ENCODE data around the gene ARHGEF1.

Gene ARHGEF1

DNA sequence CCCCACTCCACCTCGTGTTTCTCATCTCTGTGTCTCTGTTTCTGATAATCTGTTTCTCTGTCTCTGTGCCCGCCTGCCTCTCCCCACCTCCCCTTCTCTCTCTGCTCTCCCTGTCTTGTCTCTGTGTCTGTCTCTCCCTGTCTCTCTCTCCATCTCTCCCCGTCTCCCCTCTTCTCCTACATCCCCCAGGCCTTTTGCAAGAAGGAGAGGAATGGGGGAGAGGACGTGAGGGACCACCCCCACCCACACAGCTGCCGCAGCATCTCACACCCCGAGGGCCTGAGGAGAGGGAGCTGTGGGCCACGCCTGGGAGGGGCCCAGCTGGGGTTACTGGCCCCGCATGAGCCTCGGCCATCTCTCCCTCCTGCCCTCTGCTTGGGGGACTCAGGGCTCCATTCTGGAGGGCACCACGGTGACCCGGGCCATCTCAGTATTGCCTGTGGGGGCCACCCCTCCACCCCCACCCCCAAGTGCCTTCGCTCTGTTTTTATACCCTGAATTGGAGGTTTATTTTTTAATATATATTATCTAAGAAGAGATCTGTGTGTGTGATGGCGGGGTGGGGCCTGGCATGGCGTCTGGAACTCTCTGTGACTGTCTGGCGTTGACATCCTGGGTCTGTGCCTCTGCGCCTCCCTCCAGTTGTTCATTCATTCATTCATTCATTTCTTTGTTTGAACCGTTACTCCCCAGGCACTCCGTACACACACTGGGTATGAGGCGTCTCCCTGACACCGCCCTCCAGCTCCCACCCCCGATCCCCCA, 24.1 kb downstream of the ARHGEF1 start:
- TF ChIP-seq ZFX (IDR thresholded peaks at IDR 0.05; ENCODE audit: borderline replicate concordance) (no peak), CTCF (IDR thresholded peaks at IDR 0.05) (no peak)

GRCh38 chr19:41907994-41908615, 25.1 kb downstream of the ARHGEF1 start:
- no peak overlapping the region for H3K27ac ChIP-seq
- TF ChIP-seq CTCF (IDR thresholded peaks at IDR 0.05) (no peak), ZFX (IDR thresholded peaks at IDR 0.05; ENCODE audit: borderline replicate concordance) (no peak)

More for the DNA sequence above, 24.1 kb downstream of the ARHGEF1 start:
- peak overlapping the region; percentile 78 for H3K27ac ChIP-seq

DNA sequence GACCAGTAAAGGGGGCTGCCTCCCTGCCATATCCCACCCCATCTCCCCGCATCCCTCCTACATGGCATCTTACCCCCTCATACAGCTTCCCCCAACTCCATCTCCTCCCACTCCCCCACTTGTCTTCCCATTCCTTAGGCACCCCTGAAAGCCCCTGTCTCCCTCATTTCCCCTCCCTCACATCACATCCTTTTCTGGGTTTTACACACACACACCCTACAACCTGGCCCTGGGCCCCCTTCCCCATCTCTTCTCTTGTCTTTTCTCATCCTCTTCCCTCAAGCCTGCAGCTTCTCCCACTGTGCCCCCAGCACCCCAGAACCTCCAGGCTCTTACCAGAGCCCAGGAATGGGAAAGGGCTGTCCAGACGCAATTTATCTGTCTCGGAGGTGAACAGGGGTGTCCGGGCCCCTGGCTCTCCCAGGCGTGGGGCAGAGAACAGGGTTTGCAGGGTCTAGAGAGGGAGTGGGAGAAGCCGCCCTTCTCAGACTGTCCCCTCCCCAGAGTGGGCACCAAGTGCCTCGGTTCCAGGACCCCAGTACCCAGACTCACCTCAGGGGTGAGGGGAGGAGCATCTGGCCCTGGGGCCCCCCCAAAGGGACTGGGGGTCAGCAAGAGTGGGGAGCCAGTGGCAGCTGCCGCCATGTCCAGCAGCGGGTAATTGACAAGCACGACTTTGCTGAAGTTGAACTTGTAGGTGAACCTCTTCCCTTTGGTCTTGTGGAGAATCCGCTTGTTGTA, 25.9 kb downstream of the ARHGEF1 start:
- TF ChIP-seq CTCF (IDR thresholded peaks at IDR 0.05) (no peak), ZFX (IDR thresholded peaks at IDR 0.05; ENCODE audit: borderline replicate concordance) (no peak)
- no peak overlapping the region for H3K27ac ChIP-seq

DNA sequence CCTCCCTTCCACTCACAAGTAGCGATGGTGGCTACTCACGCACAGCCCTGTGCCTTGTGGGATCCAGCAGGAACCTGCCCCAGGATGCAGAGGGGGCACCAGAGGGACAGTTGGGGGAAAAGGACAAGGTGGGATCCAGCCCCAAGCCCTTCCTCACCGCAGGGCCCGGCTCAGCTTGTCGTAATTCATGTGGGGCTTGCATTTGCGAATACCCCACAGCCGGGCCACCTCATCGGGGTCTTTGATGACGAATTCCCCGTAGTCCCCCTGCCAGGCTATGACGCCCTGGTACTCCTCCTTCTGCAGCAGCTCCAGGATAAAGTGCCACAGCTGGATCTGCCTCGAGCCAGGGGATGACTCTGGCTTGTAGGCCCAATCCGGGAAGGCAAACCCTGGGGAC, 26.7 kb downstream of the ARHGEF1 start:
- no peak for TF ChIP-seq ZFX (IDR thresholded peaks at IDR 0.05; ENCODE audit: borderline replicate concordance)
- TF ChIP-seq CTCF (IDR thresholded peaks at IDR 0.05) = no peak
- no peak overlapping the region for H3K27ac ChIP-seq

DNA sequence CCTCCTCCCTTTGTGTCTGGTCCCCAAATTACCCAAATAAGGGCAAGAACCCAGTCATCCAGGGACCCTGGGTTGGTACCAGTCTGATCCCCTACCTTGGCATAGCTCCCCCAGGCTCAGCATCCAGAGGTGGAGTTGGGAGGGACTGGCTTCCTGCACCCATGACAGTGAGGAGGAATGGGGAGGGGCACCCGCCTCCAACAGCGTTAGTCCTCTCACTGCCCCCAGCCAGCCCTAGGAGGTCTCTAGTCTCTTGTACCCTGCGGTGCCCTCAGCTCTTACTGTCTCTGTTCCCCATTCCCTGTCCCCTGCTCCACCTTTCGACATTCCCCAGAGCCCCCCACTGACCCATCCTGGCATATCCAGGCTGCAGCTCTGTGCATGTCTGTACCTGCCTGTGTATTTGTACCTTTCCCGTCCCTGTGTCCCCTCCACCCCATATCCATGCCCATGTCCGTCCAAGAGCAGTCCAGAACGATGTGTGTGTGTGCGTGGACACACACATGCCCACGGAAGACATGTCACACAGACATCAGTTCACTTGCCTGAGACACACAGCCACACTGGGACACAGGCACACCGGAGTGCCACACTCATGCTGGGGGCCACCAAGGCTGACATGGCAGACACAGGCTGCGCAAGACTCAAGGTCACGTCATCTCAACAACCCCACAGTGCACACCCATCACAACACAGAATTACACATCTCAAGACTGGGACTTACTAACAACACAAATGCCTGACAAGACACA, 27.4 kb downstream of the ARHGEF1 start:
- TF ChIP-seq ZFX (IDR thresholded peaks at IDR 0.05; ENCODE audit: borderline replicate concordance) = no peak
- TF ChIP-seq CTCF (IDR thresholded peaks at IDR 0.05) = no peak
- H3K27ac ChIP-seq = no peak overlapping the region

DNA sequence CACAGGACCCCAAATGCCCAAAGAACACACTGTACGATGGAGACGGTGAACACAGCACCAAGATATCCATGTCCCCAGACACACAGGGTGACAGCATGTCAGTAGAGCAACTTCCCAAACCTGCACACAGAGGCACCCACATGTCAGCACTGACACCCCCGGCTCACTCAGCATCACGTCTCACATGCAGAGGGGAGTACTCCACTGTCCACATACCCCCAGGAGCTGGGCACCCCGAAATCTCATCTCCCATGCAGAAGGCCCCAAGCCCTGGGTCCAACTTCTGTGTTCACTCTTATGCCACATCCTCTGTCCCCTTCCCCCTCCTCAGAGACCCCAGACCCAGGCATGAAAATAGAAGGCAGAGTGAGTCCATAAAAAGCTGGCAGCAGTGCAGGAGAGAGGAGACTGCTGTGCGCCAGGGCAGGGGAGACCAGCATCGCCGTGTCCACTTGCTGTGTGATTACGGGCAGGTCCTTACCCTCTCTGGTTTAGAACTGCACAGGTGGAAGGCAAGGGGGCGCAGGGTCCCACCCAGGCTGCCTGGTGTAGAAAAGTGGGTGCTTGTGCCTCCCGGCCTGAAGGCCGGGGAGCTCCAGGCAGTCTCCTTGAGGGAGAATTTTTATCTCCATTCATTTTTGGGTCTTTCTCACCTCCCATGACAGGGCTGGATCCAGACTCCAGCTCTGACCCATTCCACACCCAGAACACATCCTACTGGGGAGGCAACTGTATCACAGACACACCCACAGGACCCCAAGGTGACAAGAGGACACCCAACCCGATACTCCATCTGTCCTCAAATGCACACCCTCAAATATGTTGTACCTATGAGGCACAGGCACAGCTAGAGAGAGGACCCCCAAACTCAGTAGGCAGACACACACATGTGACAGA, 28.3 kb downstream of the ARHGEF1 start:
- H3K27ac ChIP-seq = no peak overlapping the region
- TF ChIP-seq CTCF (IDR thresholded peaks at IDR 0.05) = no peak
- TF ChIP-seq ZFX (IDR thresholded peaks at IDR 0.05; ENCODE audit: borderline replicate concordance) = no peak
